CD4-positive, alpha-beta T cell treated with Interleukin-12 subunit alpha and Interleukin-12 subunit beta, for 1 hour (primary cell): ENCODE results near the gene TBC1D2B.
"Not testable (repeated sequence)": the region's sequence is repeated elsewhere in the genome, so short reads cannot be mapped to it uniquely, and the experiment has no call there.

Experiments
- DNase-seq: peaks from one replicate; pipeline ENCODE4 v3.0.0-alpha.2; 2020

The TBC1D2B gene

DNA sequence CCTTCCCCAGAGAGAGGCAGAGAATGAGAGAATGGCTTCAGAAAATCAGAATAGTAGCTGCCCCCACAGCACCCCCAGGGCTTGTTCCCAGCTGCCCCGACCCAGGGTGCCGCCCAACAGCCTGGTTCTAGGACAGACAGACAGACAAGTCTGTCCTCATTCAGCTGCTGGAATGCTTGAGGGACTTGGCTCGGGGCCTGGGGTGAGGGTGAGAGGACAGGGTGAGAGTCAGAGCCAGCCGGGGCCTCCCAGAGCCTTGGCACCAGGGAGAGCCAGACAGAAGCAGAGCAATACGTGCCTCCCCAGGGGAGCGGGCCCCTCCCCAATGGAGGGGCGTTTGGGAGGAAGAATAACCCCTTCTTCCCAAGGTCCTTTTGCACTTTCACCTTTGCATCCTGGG, 105.6 kb downstream of the TBC1D2B start:
- DNase-seq: not testable (repeated sequence)

DNA sequence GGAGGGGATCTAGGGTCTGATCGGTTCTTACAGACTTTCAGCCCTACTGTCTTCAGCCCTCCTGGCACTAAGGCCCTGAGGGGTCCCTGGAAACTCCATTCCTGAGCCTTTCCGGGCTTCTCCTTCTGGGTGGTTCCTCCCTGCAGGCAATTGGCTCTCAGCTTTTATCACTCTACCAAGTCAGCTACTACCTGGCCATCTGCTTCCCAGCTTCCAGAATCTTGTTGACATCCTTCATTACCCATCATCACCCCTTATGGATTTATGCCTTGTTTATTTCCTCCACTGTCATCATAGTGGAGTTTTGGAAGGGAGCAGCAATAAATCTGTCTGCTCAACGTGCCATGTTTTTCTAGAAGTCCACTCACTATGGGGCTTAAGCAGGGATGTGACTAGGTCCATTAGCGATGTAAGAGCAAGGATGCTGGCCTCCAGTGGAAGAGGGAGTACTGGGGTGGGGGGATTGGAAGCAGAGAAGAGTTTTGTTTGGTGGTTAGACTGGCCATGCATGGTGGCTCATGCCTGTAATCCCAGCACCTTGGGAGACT, 106.6 kb downstream of the TBC1D2B start:
- DNase-seq: not testable (repeated sequence)

DNA sequence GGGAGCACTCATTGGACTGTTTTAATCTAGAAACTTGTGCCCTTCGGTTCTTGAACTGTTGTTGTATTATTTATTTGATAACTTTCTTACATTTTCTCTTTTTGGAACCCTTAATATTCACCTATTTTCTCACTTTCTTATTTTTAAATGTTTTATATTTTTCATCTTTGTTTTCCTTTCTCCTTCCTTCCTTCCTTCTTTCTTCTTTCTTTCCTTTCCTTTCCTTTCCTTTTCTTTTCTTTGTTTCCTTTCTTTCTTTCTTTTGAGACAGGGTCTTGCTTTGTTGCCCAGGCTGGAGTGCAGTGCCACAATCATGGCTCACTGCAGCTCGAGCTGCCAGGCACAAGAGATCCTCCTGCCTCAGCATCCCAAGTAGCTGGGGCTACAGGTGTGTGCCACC, 108.5 kb downstream of the TBC1D2B start:
- no peak for DNase-seq

DNA sequence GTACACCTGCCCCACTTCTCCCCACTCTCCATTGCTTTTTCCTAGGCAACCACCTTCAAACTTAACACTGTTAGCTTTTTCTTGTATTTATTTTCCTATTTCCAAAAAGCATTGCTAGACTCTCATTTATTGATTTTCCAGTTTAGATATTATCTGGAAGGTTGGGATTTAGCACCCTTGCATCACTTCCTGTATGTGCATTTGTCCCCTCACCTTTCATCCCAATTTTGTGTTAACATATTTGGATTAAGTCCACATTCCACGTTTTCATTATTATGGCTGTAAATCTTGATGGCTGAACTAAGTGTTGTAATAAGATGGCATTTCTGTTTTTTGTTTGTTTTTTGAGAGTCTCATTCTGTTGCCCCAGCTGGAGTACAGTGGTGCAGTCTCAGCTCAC, 109.7 kb downstream of the TBC1D2B start:
- DNase-seq: no peak

DNA sequence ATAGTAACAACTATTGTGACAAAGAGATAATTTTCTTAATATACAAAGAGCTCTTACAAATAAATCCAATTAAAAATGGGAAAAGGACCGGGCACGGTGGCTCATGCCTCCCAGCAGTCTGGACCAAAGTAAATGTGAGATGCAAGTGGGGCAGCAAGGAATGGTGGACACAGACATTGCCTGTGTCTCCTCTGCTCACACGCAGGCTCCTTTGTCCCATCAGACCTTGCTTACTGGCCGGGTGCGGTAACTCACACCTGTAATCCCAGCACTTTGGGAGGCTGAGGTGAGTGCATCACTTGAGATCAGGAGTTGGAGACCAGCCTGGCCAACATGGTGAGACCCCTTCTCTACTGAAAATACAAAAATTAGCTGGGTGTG, 110.3 kb downstream of the TBC1D2B start:
- not testable (repeated sequence) for DNase-seq

DNA sequence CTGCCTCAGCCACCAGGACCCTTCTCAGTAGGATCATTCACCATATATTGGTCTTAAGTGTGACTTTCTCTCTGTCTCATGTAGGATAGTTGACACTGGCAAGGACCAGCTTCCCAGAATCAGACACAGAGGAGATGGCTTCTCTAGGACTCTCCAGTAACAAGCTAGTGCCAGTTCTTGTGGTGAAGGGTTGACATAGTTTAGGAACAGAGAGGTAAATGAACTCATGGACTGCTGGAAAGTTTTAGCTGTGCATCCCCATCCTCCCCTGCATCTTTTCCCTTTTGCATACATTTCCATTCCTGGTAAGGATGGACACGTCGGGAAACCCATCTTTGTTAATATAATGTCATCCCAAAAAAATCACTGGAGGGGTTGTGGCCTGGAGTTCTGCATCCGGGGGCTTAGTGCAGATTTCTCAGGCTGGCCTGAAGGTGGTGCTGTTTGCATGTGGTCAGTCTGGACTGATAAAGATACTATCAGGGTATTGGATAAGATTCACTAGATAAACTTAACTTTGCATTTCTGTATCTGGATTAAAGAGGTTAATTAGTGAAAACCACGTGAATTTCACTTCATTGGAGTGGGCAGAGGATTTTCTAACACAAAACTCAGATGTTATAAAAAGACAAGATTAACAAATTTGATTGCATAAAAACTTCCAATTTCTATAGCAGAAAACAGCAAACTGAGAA, 110.8 kb downstream of the TBC1D2B start:
- peak; percentile 59 for DNase-seq

DNA sequence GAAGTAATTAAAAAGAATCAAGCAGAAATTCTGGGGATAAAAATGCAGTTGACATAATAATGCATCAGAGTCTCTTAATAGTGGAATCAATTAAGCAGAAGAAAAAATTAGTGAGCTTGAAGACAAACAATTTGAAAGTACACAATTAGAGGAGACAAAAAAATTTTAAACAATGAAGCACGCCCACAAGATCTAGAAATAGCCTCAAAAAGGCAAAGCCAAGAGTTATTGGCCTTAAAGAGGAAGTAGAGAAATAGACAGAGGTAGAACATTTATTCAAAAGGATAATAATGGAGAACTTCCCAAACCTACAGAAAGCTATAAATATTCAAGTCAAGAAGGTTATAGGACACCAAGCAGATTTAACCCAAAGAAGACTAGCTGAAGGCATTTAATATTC, 113.3 kb downstream of the TBC1D2B start:
- DNase-seq: no peak

DNA sequence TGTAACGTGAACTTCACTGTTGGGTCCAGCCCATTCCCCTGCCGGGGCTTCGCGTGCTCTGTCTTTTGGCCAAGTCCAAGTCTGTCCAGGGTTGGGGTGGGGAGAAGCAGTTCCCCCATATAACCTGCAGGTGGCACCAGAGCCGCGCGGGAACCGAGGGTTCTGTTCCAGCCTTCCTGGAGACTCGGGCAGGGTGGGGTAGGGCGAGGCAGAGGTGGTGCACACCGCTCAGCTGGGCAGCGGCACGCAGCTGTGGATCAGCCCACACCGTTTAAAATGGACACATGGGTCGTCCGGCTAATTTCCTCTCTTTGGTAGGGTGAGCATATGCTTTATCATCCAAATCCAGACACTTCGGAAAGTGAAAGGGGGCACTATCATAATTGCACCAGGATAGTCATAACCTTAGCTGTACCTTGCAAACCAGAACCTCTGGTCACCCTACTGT, 118.1 kb downstream of the TBC1D2B start:
- DNase-seq: peak; percentile 73

DNA sequence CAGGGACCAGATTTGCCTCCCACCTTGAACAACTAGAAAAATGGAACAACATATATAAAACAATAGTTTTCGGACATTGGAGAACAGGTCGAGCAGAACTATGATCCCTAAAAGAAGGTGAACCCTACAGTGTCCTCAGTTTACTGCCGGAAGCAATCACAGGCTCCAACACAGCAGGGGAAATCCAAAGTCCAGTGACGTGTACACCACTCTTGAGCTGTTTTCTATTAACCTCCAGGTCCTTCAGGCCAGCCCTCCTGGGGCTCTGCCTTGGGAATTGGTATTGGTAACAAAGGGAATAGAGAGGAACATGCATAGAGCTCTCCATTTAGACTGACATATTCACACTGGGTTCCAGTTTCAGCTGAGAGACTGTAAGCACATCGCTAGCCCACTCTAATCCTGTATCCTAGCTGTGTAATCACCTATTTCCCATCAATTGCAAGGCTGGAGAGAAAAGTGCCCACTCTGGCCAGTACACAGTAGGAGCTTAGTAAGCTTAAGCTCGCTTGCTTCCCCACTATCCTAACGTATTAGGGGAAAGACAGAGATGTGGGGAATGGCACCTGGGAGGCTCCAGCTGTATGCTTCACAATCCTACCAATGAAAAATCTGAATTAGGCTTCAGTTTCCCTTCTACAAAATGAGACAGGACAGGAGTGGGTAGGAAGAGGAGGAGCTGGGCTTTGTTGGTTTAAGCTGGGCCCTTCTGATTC, 118.6 kb downstream of the TBC1D2B start:
- not testable (repeated sequence) for DNase-seq

DNA sequence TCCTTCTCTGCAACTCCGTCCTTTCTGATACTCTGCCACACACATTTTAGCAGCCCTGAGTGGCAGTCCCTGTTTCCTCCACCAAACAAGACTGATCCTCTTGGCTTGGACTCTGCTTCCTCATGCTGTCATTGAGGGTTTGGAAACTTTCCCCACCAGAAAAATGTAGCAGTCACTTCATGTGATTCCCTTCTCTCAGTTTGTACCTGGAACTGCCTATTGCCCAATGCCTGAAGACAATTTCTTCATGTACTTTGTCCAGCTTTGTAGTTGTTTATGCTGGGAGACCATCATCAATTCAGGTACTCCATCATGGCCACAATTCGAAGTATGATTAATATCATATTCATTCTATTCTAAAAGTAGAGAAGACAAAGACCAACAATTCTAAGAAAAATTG, 119.5 kb downstream of the TBC1D2B start:
- DNase-seq: not testable (repeated sequence)

DNA sequence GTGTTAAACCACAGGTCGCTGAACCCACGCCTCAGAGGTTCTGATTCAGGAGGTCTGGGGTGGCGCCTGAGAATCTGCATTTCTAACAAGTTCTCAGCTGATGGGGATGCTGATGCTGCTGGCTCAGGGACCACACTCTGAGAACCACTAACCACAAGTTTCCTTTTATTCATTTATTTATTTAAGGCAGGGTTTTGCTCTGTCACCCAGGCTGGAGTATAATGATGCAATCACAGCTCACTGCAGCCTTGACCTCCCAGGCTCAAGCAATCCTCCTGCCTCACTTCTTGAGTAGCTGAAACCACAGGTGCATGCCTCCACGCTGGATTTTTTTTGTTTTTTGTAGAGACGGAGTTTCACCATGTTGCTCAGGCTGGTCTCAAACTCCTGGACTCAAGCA, 123.6 kb downstream of the TBC1D2B start:
- DNase-seq: peak; percentile 44

DNA sequence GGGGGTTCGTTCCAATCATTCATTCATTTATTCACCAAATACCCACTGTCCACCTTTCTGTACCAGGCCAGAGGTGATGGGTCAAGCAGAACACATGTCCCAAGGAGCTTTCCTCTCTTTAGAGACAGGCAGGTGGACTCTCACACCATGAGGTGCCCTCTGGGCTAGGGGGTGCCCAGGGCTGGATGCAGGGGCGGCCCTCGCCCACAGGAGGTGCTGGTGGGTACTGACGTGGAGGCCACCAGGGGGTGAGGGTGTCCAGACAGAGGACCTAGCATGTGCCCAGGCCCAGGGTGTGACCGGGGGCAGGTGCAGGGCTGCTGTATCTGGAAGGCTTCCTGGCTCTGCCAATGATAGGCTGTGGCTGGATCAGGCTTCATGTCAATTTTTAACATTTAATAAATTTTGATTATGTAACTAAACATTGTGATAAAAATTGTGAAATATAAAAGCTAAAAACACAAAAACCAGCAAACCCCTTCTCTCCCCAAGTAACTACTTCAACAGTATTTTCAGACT, 124.5 kb downstream of the TBC1D2B start:
- not testable (repeated sequence) for DNase-seq

DNA sequence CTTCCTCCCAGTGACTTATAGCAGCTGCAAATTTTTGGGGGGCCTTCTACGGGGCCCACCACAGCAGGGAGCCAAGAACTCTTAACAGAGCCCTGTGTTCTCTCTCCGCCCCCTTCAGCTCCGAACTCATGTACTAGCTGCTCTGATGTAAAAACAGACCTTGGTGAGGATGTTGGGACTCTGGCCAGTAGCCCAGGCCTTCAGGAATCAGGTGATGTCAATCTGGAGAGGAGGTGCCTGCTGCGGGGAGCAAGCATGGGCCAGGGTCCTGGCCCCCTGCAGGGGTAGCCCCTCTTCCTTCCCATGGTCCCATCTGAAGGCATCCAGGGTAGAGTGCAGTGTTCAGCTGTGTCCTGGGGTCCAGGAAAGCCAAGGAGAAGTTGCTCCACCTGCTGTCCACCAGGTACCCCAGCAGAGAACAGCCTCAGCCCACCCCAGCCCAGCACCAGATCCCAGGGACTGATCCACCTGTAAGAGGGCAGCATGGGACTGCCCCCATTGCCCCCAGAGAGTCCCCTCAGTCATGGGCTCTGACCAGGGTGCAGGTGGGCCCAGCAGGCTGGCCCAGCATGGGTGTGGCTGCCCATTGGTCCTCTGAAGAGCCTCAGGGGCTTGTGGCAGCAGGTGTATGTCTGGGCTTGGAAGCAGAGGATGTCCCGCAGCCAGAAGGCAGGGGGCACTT, 126.3 kb downstream of the TBC1D2B start:
- DNase-seq: not testable (repeated sequence)

DNA sequence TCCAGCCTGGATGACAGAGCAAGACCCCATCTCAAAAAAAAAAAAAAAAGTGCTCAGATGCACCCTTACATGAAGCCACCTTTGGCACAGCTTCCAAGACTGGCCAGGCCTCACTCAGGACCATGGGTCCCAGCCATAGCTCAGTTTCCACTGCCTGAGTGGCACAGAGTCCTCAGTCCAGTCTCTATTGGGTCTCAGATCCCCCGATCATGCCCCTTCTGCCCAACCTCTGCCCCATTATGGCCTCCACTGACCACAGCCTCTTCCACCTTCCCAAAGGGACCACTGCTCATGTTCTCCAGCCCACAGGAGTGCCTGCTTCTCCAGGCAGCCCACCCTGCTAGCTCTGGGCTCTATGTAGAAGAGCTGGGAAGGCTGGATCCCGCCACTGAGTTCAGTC, 127.0 kb downstream of the TBC1D2B start:
- not testable (repeated sequence) for DNase-seq

DNA sequence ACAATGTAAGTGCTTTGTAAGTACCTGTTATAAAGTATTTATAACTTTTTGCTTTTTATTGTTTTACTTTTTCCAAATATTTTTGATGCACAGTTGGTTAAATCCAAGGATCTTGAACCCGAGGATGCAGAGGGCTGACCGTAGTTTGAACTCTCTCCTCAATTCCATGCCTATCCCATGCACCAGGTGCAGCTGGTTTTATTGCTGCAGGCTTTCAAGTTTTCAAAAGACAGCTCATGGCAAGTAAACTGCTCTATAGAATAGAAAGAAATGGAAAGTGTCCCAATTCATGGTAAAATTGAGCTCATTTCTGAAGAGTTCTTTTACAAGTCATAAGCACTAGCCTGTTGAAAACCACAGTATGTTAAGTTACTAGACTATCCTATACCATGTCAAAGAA, 131.9 kb downstream of the TBC1D2B start:
- no peak for DNase-seq
